K562 (cell line): ENCODE data around the gene CEBPZ. TPM values are rescaled to one million over a fixed set of nuclear protein-coding genes. Genes with fewer than 3 reads are reported as not detected.

ENCODE experiments used
- ATAC-seq: fragments of 200-7000 bp; cut with Tn5 transposase; 3 replicates; pipeline ENCODE4 v1.9.1; 2020; ENCODE audit warnings: moderate library complexity
- BruUV-seq: library from RNA; stranded (reverse); fragments of 400-500 nt; replicated peaks from 2 replicates; lab custom pipeline; 2021; lab: Mats Ljungman, UMichigan
- CTCF ChIA-PET: fragments of 300-600 bp; formaldehyde crosslinking; extraction: SDS; loops from one replicate; lab custom pipeline; 2021; ENCODE audit warnings: low intra/inter-chr PET ratio; lab: Yijun Ruan, JAX
- POLR2A ChIA-PET: fragments of 300-600, 350-650 bp; sonication (Branson Sonifier 250); formaldehyde crosslinking; extraction: SDS; loops from one replicate; lab custom pipeline; 2021; ENCODE audit warnings: antibody characterized with exemption, inconsistent platforms; lab: Yijun Ruan, JAX
- DNase-seq, 4 experiments: peaks; one replicate each; pipeline versions ENCODE4 v3.0.0 to v3.0.0-alpha.2; 2011 to 2018; ENCODE audit warnings: low spot score in 3 of 4, mixed read lengths in 3 of 4; ENCODE audit errors: extremely low read depth in 1 of 4
- FAIRE-seq: peaks from 2 replicates; lab custom pipeline; 2011; peaks lifted over from hg19 to GRCh38; lab: Jason Lieb, UNC
- H2AFZ ChIP-seq: 2 replicates; pipeline ENCODE4 v1.6.0; 2011; ENCODE audit warnings: low read depth, low read length, control low read depth, inconsistent platforms
- H3K27ac ChIP-seq: fragments of 200-600 bp; 3 replicates; pipeline ENCODE4 v1.8.0; 2011; ENCODE audit warnings: low read depth, mild to moderate bottlenecking, control low read depth, inconsistent platforms, low read length, moderate library complexity, mixed read lengths; ENCODE audit errors: extremely low read depth
- H3K27me3 ChIP-seq, 2 experiments: fragments of 300-600 bp in 1 of 2; 2 replicates in 1 of 2; 3 replicates in 1 of 2; pipeline versions ENCODE4 v1.6.0 to v1.8.0; 2011; ENCODE audit warnings: inconsistent platforms in 2 of 2, low read length in 2 of 2, mild to moderate bottlenecking in 1 of 2, mixed read lengths in 1 of 2, moderate library complexity in 1 of 2; ENCODE audit not compliant: control insufficient read depth in 2 of 2, insufficient read depth in 2 of 2
- H3K36me3 ChIP-seq: fragments of 300-600 bp; 3 replicates; pipeline ENCODE4 v1.8.0; 2011; ENCODE audit warnings: mild to moderate bottlenecking, low read length, inconsistent platforms; ENCODE audit not compliant: control insufficient read depth, insufficient read depth
- H3K4me1 ChIP-seq, 2 experiments: fragments of 200-600 bp in 1 of 2; replicated peaks in 1 of 2; 2 replicates in 1 of 2; 3 replicates in 1 of 2; pipeline versions ENCODE4 v1.5.1 to v1.8.0; 2011; ENCODE audit warnings: inconsistent platforms in 2 of 2, low read length in 2 of 2, mild to moderate bottlenecking in 1 of 2, mixed read lengths in 1 of 2, moderate library complexity in 1 of 2; ENCODE audit not compliant: control insufficient read depth in 2 of 2, insufficient read depth in 2 of 2
- H3K4me2 ChIP-seq: 2 replicates; pipeline ENCODE4 v1.6.1; 2011; ENCODE audit warnings: low read length, control low read depth, inconsistent platforms, mixed read lengths; ENCODE audit not compliant: insufficient read depth
- H3K4me3 ChIP-seq: fragments of 200-600 bp; sonication (generic), shearing (Covaris generic); 2 replicates; pipeline ENCODE4 v1.5.1; 2016; ENCODE audit warnings: control low read depth, inconsistent platforms
- H3K79me2 ChIP-seq: fragments of 200-600 bp; 3 replicates; pipeline ENCODE4 v1.8.0; 2011; ENCODE audit warnings: low read length, inconsistent platforms; ENCODE audit not compliant: control insufficient read depth, insufficient read depth
- H3K9ac ChIP-seq, 2 experiments: 2 replicates each; pipeline versions ENCODE4 v1.6.0 to v1.6.1; 2011; ENCODE audit warnings: low read depth in 2 of 2, low read length in 2 of 2, control low read depth in 1 of 2, inconsistent platforms in 1 of 2, mild to moderate bottlenecking in 1 of 2, mixed read lengths in 1 of 2; ENCODE audit not compliant: insufficient read depth in 1 of 2
- H3K9me1 ChIP-seq: one replicate; pipeline ENCODE4 v1.6.0; 2011; ENCODE audit warnings: inconsistent platforms, mild to moderate bottlenecking, low read length, moderate library complexity; ENCODE audit not compliant: control insufficient read depth, insufficient read depth
- H3K9me3 ChIP-seq: replicated peaks from 2 replicates; pipeline ENCODE4 v1.5.1; 2011; ENCODE audit warnings: low read depth, low read length, inconsistent platforms; ENCODE audit not compliant: control insufficient read depth, insufficient read depth
- H4K20me1 ChIP-seq: replicated peaks from 2 replicates; pipeline ENCODE4 v1.6.1; 2011; ENCODE audit warnings: low read length, inconsistent platforms, mixed read lengths; ENCODE audit not compliant: control insufficient read depth, insufficient read depth
- MXI1 ChIP-seq: IDR thresholded peaks from 2 replicates; pipeline ENCODE4 v1.6.1; 2011; ENCODE audit warnings: low read depth, mild to moderate bottlenecking, improper control_type of control experiment, low read length
- NCOR1 ChIP-seq: fragments of 450-650 bp; IDR thresholded peaks from 2 replicates; pipeline ENCODE4 v1.6.1; 2016; ENCODE audit warnings: mild to moderate bottlenecking, moderate library complexity
- NR2C1 ChIP-seq, 2 experiments: fragments of 450-650 bp; IDR thresholded peaks; 2 replicates each; pipeline ENCODE4 v1.6.1; 2017; ENCODE audit warnings: mild to moderate bottlenecking in 2 of 2, antibody characterized with exemption in 1 of 2, inconsistent platforms in 1 of 2, missing compliant biosample characterization in 1 of 2, missing genetic modification characterization in 1 of 2
- NR2C2 ChIP-seq, 2 experiments: fragments of 200-800 bp in 1 of 2; sonication (Bioruptor generic) in 1 of 2; sonication (generic) in 1 of 2; formaldehyde crosslinking in 1 of 2; IDR thresholded peaks; 2 replicates each; pipeline versions ENCODE4 v1.6.1 to v1.8.0; 2016 to 2022; ENCODE audit warnings: mild to moderate bottlenecking in 1 of 2, missing compliant biosample characterization in 1 of 2, missing genetic modification characterization in 1 of 2, missing genetic modification reagents in 1 of 2
- SMARCE1 ChIP-seq: fragments of 450-650 bp; IDR thresholded peaks from 2 replicates; pipeline ENCODE4 v1.7.1; 2016; ENCODE audit warnings: mild to moderate bottlenecking
- TAF9B ChIP-seq: fragments of 450-650 bp; IDR thresholded peaks from 2 replicates; pipeline ENCODE4 v1.6.1; 2018; ENCODE audit warnings: mild to moderate bottlenecking; ENCODE audit not compliant: partially characterized antibody
- TFE3 ChIP-seq: fragments of 450-650 bp; formaldehyde crosslinking; IDR thresholded peaks from 2 replicates; pipeline ENCODE4 v1.4.0; 2020; ENCODE audit warnings: mild to moderate bottlenecking, mixed read lengths
- ZNF263 ChIP-seq: sonication (generic); formaldehyde crosslinking; IDR thresholded peaks from 2 replicates; pipeline ENCODE4 v1.8.0; 2022; ENCODE audit warnings: mild to moderate bottlenecking, missing genetic modification reagents, borderline replicate concordance
- WGBS: fragments of 100-300 bp; shearing (Covaris generic); methylation state at CpG from one replicate; pipeline ENCODE4 v1.1.6; 2016; ENCODE audit warnings: low coverage, mixed read lengths; ENCODE audit not compliant: insufficient coverage; ENCODE audit errors: missing lambda C conversion rate; 5-methylcytosine and 5-hydroxymethylcytosine counted together
- in situ Hi-C: fragments of 300-500 bp; cut with MboI; formaldehyde crosslinking; loops from 4 replicates; pipeline ENCODE4 v1.15.0; 2018; ENCODE audit warnings: inconsistent platforms, mixed read lengths
- intact Hi-C: fragments of 100-400 bp; cut with micrococcal nuclease; formaldehyde crosslinking; loops from 2 replicates; pipeline ENCODE4 v1.14.2; 2022
- polyA plus RNA-seq, 8 experiments: library from polyadenylated mRNA; depleted of rRNA in 4 of 8; stranded (reverse) in 5 of 8; unstranded in 3 of 8; fragments of >200 nt; fragmentation: Nextera tagmentation in 2 of 8; fragmentation: Illumina TruSeq in 1 of 8; extraction: Ambion mirVana in 2 of 8; extraction: Trizol in 1 of 8; gene quantifications; 2 replicates each; pipeline versions ENCODE4 v1.2.1 to v1.2.3, GENCODE V29; 2011 to 2014; ENCODE audit warnings: inconsistent platforms in 1 of 8, missing spikeins in 1 of 8
- total RNA-seq, 7 experiments: library from RNA; depleted of rRNA in 6 of 7; stranded (reverse); fragments of >200 nt in 6 of 7; fragmentation: Illumina TruSeq in 2 of 7; extraction: Trizol in 2 of 7; gene quantifications; 2 replicates each; pipeline versions ENCODE4 v1.2.1 to v1.2.3, GENCODE V29; 2011 to 2021; ENCODE audit warnings: low replicate concordance in 1 of 7
- TF ChIP-seq, protein P1 (sequence below), 2 experiments: fragments of 450-650 bp; IDR thresholded peaks; 2 replicates each; pipeline ENCODE4 v1.6.1; 2016
- TF ChIP-seq, protein P2 (sequence below): sonication (generic); formaldehyde crosslinking; IDR thresholded peaks from 2 replicates; pipeline ENCODE4 v1.8.0; 2022; ENCODE audit warnings: mild to moderate bottlenecking, missing genetic modification reagents

CEBPZ gene
- total and polyA plus RNA-seq, 9 of the 15 experiments (the other 6 are each of a cell fraction or from before 2014, with no cell fraction given) = 49.7 to 160 (median 82.8) TPM

- H3K4me3 ChIP-seq = peak overlapping the region; percentile 68
- H3K9me3 ChIP-seq = no peaks in the 10 kb centered on the region
- no TSS peak for BruUV-seq
- in situ Hi-C loops (loop anchor here (10.0 kb wide), 1 partner anchor 334 kb away; no protein-coding TSS in a partner anchor), intact Hi-C loops (no loop called here)
- CTCF ChIA-PET = no interaction called here
- H3K27me3 ChIP-seq = no peaks in the 10 kb centered on the region
- peaks cover 55% of the 10 kb centered on the region for H3K36me3 ChIP-seq
- H2AFZ ChIP-seq = peak overlapping the region; percentile 85; the same call in 1 of the 2 replicates
- H3K79me2 ChIP-seq = peaks cover 93% of the 10 kb centered on the region
- FAIRE-seq (no peak), ATAC-seq (peak; percentile 7; the same call in 2 of the 3 replicates), DNase-seq (peak; percentile 15 to 25 (median 20))
- H3K9me1 ChIP-seq = no peaks in the 10 kb centered on the region
- peak overlapping the region; percentile 86 to 94 for H3K9ac ChIP-seq
- WGBS = 0% methylated on average over 8 of the region's 8 CpGs
- 0 out of 2 replicates have a peak, but pooled peaks cover 8% of the 10 kb centered on the region for H4K20me1 ChIP-seq
- TF ChIP-seq ZNF263 (CRISPR knock-in tag) = 0 out of 2 replicates have a peak, but pooled peaks have one; percentile 2
- no peak for TF ChIP-seq NR2C2 (CRISPR knock-in tag; IDR thresholded peaks at IDR 0.05)
- peak; percentile 61; the same call in 1 of the 2 replicates for TF ChIP-seq NR2C2 (tag; IDR thresholded peaks at IDR 0.05)
- TF ChIP-seq TFE3 (CRISPR knock-in tag) = no peak
- TF ChIP-seq, protein P1, sequence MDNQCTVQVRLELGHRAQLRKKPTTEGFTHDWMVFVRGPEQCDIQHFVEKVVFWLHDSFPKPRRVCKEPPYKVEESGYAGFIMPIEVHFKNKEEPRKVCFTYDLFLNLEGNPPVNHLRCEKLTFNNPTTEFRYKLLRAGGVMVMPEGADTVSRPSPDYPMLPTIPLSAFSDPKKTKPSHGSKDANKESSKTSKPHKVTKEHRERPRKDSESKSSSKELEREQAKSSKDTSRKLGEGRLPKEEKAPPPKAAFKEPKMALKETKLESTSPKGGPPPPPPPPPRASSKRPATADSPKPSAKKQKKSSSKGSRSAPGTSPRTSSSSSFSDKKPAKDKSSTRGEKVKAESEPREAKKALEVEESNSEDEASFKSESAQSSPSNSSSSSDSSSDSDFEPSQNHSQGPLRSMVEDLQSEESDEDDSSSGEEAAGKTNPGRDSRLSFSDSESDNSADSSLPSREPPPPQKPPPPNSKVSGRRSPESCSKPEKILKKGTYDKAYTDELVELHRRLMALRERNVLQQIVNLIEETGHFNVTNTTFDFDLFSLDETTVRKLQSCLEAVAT (IDR thresholded peaks at IDR 0.05) = peak in 1 of 2 experiments; percentile 30; a peak in 1 of 4 replicates
- peak; percentile 77 for TF ChIP-seq NR2C1 (IDR thresholded peaks at IDR 0.05)
- 0 out of 2 replicates have a peak, but pooled peaks have one; percentile 13 for TF ChIP-seq NR2C1 (tag; IDR thresholded peaks at IDR 0.05)
- TF ChIP-seq NCOR1 = 0 out of 2 replicates have a peak, but pooled peaks have one; percentile 13
- TF ChIP-seq TAF9B = peak; percentile 13
- no peak for TF ChIP-seq SMARCE1
- TF ChIP-seq MXI1 = 0 out of 2 replicates have a peak, but pooled peaks have one; percentile 5
- TF ChIP-seq, protein P2, sequence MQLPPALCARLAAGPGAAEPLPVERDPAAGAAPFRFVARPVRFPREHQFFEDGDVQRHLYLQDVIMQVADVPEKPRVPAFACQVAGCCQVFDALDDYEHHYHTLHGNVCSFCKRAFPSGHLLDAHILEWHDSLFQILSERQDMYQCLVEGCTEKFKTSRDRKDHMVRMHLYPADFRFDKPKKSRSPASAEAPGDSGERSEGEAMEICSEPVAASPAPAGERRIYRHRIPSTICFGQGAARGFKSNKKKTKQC (CRISPR knock-in tag) = no peak
- peaks cover 7 to 19% of the 10 kb centered on the region in 2 experiments; a peak in 4 of 5 replicates for H3K4me1 ChIP-seq
- POLR2A ChIA-PET = no interaction called here
- H3K4me2 ChIP-seq = peak overlapping the region; percentile 98
- H3K27ac ChIP-seq = peak overlapping the region; percentile 80
Observed at GRCh38 chr2:37230581-37230980, 815 bp downstream of the CEBPZ start.
